ENCODE results near the gene CISTR.
A peak's percentile ranks its signal among the peaks of the same experiment; 100 is the strongest.

The CISTR gene

DNA sequence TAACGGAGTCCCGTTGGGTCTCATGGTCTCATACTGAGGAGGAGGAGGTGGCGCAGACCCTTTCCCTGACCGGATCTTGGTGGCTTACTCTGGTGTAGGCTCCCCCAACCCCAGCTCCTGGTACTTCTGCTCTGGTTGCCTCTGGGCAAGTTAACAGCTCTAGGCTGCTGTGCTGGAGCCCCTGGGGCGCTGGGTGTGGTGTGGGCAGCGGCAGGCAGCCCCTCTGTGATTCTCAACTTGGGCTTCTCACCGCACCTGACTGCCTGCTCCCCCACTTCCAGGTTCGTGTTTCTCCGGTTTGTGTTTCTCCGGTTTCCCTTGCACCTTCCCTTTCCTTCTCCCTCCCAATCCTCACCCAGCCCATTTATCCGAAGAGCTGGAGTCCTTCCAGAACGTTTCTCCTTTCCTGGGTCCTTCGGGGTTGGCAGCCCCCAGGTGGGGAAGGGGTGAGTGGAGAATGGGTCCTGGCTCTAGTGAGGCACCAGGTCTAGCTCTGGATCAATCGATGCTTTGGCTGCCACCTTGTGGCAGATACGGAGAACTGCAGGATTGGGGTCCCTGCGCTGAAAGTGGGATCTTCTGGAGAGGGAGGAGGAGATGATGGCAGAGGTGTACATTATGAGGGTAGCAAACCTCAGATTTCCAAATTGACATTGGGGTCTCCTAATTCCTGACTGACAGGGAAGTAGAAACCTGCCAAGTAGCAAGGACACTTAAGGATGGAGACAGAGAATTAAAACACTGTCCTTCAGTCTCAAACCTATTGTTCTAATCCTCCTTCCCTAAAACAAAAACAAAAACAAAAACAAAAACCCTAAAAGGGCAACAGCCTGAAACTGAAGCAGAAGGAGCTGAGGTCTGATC lies 8.3 kb downstream of the CISTR start:
- DNase-seq (ENCODE audit: low spot score), result peak; percentile 64

DNA sequence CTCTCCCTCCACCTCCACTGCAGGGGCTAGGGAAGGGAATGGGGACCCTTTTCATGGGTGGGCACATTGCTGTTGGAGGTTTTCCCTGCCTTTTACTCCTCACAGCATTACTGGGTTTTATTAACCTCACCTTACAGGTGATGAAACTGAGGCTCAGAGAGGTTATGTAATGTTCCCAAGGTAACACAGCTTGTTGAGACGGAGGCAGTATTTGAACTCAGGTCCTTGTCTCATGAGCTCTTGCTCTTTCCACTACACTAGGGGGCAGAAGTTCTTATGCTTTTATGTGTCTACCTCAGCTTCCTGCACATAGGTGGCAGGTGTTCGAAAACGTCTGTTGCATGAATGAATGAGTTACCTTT lies 11.7 kb downstream of the CISTR start:
- no peak for DNase-seq (ENCODE audit: low spot score)

DNA sequence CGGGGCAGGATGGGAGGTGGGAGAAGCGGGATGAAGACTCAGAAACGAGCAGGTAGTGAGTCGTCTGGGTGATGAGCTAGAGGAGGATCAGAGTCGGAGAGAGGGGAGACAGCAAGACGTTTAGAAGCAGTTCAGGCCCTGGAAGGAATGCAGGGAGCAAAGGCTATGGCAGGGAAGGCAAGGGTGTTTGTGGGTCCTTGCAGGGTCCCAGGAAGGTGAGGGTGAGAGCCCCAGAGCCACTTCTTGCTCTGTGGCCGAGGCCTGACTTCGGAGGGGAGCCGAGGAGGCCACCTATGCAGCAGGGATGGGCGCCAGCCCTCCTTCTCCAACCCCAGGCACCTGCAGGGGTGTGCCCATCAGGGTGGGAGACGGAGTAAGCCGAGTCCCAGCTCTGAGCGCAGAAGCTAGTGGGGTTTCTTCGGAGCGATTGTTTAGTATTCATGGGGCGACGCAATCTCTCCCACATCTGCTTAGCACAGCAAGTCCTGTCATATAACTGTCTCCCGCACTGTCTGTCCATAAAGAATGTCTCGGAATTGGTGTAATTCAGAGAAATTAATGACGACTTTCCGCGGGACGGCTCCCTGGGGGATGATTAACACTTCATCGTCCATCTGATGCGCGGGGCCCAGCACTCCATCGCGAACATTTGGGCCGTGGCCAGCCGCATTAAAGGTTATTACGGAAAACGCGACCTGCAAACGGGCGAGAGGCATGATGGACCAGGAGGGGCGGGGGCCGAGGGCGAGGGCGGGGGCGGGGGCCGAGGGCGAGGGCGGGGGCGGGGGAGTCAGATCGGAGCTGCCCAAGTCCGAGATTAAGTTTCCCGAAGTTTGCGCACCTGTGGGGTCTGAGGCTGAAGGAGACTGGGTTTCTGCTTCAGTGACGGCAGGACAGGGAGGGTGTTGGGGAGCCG lies 12.3 kb downstream of the CISTR start:
- no peak for DNase-seq (ENCODE audit: low spot score)

DNA sequence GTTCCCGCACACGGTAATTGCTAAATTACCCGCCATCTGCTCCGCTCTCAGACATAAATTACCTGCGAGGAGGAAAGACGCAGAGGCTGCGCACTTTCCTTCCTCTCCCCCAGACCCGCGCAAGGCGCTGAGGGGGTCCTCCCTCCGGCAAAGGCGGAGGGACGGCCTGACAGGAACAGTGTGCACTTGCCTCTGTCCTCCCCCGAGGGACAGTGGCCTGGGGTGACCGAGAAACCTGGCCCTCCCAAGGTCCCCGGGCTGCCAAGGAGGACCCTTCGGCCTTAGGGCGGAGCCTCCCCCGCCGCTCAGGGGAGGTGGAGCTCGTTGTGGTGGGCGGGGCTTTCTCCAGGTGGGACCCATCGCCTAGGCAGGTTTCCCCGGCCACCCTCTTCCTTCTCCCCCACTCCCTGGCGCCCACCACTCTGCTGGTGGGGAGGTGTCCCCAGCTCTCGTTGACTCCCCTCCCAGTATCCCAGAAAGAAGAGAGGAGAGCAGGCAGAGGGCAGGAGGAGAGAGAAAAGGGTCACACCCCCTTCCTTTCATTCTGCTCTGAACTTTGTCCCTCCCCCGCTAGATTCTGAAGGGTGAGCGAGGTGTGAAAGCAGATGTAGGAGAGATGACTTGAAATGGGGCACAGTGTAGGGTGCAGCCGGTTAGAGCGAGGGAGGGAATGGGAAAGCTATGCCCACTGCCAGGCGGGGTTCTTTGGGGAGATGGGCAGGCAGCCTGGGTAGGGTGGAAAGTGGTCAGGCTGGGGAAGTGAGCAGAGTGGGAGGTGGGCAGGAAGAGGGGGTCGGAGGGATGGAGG lies 13.2 kb downstream of the CISTR start:
- DNase-seq (ENCODE audit: low spot score), result no peak

DNA sequence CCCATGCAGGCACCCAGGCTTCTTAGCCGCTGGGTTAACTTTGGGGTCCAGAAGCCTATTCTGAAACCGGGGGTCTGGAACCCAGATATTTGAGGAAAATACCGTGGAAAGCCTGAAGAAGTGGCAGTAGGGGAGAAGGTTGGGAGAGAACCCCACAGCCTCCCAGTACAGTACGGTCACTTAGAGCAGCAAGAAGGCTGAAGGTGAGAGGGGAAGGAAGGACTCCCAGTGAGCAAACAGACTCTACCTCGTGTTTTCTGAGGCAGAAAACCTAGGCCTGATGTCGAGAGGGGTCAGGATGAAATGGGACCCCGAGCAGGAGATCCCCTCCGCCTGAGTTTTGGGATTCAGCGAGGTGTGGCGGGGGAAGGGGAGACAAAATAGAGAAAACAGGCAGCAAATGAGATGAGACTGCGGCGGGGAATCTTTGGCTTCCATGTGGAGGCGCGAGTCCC lies 13.8 kb downstream of the CISTR start:
- DNase-seq (ENCODE audit: low spot score), result no peak

DNA sequence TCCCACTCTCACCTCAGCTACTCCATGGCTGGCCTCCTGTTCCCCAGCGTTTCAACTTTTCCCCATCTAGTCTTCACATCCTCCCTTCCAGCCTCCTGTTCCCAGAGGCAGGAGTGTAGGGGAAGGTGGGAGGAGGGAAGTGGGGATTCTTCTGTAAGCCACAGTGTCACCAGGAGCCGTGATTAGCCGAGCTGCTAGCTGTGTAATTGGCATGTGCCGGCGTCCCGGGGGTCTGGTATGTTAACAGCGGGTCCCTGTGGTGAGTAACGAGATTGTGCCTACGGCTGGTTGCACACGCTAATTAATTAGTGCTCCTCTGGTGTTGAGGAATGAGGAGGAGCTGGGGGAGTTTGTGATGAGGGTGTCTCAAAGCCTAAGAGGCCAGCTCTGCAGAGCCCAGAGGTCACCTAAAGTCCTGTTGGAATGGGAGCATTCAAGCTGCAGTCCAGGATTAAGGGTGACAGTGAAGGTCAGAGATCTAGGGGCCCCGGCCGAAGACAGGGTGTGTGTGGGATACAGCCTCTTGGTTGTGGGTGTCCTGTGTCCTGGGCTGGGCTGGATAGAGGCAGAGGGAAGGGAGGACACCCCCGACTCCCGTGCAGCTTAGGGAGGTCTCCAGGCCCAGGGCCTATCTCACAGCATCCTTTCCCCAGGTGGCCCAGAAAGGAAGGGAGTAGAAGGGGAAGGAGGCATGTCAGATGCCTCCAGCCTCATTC lies 14.5 kb downstream of the CISTR start:
- no peak for DNase-seq (ENCODE audit: low spot score)

DNA sequence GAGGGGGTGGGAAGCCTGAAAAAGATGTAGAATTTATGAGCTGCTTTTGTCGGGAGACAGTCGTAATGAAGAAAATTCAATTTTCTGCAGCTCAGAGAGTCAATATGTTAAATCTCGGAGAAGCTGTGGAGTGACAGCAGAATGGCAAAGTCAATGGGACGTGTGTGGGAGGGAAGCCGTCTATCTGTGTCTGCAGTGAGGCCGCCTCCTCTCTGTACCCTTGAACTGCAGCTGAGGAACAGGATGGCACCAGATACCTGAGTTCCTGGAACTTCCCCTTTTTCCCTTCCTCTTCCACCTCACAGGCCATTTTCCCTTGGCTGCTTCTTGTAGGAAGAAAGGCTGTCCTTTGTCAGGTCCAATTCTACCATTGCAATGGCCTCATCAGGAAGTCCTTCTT lies 15.2 kb downstream of the CISTR start:
- DNase-seq (ENCODE audit: low spot score), result no peak

DNA sequence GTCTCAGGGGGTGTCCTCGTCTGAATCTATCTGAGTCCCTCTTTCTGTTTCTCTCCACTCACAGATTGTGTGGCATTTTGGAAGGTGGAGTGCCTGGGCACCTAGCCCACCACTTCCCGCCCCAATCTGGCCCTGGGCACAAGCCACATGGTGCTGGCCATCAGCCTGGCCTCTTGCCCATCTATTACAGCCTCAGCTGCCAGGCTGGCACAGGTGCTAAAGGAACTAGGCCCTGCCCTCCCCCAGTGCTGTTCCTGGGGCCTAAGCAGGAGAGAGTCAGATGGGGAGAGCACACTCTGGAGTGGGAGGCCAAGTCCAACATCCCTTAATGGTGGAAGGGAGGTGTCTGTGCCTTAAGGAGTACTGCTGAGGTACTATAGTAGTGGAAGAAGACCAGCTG lies 16.2 kb downstream of the CISTR start:
- DNase-seq (ENCODE audit: low spot score), result no peak

DNA sequence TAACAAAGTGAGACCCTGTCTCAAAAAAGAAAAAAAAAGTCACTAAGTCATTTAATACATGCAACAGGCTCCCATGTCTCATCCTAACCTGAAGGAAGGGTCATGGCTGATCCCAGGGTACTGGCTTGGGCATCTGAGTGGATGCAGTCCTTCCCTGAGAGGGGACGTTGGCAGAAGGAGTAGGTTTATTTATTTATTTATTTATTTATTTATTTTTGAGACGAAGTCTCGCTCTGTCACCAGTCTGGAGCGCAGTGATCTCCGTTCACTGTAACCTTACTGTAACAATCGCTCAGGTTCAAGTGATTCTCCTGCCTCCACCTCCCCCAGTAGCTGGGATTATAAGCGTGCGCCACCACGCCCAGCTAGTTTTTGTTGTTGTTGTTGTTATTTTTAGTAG lies 17.4 kb downstream of the CISTR start:
- DNase-seq (ENCODE audit: low spot score), result no peak

DNA sequence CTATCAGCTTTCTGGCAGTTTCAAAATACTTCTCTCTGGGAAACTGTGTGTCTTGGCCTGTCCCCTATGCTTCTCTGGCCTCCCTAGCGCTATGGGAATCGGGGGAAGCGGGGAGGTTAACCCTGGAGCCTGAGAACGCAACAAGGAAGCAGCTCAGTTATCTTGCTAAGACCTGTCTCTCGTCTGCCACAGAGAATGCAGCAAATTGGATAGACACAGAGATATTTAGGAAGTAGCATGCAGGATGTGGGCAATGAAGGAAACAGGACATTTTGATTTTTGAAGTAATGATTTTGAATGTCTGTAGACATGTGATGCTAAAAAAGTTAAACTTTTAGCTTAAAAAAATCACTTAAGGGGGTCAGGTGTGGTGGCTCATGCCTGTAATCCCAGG lies 18.0 kb downstream of the CISTR start:
- DNase-seq (ENCODE audit: low spot score), result no peak

DNA sequence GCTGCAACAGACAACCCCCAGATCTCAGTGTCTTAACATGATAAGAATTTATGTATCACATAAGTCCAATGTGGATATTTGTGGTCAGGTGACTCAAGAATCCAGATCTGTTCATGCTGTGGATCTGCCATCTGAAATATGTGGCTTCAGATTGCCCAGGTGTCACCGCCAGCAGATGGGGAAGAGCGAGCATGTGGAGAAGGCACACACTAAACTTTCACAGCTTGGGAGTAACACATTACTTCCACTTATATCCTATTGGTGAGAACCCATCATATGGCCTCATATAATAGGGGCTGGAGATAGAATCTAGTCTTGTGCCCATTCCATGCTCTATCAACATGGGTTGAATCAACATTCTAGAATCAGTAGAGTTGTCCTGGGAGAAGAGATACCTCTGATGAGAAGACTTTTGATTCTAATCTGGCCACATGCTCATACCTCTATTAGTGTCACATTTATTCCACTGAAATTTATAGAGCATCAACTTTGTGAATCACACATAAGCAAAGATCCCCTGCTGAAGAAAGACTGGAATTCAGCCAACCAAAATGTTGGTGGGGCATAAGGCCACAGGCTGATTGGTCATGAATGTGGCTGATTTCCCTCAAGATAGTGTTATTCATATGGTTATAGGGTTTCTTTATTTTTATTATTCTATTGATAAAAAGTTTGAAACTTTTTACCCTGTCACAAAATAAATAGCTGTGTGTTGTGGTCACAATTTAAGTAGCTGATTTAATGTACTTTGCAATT lies 18.6 kb downstream of the CISTR start:
- no peak for DNase-seq (ENCODE audit: low spot score)

DNA sequence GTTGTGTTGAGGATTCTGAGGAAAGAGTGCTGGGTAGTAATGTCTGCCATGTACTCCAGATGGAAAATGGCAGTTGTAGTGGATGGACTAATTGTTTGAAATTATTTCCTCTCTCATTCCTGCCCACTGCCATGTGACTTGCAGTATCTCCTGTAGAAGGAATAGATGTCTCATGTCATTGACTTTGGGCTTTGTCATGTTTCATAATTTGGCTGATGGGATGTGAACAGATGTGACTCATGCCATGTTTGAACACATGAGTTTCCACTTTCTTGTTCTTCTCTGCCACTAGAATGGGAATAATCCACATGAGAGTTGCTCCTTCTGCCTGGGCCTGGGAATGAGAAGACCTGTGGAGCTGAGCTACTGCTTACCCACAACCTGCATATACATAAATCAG lies 22.1 kb downstream of the CISTR start:
- no peak for DNase-seq (ENCODE audit: low spot score)

DNA sequence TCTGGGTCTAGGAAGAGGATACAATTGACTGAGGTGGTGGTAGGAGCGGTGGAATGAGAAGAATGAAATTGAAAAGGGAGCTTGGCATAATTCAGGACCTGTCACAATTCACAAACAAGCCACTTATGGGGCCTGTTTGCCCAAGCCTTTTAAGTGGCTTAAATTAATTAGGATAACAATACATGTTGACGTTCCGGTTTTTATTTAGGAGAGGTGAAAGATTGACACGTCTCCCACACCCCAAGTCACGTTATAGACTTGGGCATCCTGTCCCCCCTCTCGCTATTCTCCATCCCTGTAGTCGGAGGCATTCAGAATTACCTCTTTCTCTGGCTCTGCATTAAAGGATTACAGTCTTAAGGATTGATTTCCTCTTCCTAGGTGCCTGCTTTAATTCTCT lies 23.6 kb downstream of the CISTR start:
- DNase-seq (ENCODE audit: low spot score), result no peak

DNA sequence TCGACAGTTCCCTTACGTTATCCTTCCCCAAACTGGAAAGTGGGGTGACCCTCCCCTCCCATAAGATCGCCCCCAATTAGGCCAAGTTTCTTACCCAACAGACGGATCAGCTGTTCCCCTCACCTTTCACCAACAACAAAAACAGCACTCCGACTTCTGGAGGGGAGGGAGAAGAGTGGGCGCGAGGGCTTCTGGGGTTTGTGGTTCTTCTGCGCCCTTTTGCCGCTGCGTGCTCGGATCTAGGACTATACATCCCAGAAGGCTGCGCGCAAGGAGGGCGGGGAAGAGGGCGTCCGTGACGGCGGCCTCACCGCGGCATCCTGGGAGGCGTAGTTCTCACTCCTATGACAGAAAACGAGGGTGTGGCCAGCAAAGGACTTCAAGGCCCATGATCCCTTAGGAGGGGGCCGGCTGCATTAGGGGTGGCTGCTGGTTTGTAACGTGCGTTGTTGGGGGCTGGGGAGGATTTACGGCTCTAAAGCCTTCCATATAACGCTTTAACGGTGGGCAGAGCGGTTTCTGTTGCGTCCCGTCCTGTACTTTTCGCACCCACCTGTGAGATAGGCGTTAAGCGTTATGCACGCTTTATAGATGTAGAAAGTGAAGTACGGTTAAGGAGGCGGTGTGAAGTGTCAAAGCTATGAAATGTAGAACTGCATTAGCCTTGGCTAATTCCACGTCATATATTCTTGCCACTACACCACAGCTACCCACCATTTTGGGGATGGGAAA lies 24.3 kb downstream of the CISTR start, which contains the start of gene CALCOCO1:
Gene CALCOCO1, minus strand, starts transcription at position 143 of the 732 bp plus-strand sequence. CDS start 2,210 bp downstream, outside the sequence.
- DNase-seq (ENCODE audit: low spot score), result peak; percentile 99

DNA sequence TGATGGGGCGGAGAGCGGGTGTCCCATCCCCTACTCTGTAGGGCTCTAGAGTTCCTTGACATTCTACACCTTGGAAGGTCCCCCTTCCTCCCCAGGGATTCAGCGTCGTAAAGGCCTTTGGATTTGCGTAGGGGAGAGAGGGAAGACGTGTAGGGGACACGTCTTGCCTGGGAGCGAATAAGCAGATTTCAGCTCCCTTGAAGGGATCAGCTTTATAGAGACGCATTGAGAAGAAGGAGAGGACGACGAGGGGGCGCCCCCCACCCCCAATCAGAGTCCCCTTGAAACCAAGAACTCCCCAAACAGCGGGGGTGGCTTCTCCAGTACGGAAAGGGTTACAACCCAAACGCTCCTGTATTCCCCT lies 24.9 kb downstream of the CISTR start:
- no peak for DNase-seq (ENCODE audit: low spot score)

DNA sequence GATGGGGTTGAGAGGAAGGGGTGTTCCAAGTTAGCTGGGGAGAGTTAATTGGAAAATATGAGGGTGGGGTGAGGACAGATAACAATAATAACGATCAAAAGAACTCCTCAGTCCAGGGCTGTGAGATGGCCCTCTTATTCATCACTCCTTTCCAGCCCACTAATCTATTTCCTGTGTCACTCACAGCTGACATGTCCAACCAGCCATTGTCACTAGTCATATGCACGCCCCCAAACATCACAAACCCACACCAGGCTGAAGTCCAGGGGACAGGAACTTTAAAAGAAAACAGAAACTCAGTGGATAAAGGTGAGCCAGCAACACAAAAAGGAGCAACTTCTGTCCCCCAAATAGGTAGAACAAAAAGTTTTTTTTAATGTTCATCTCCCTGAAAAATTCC lies 25.4 kb downstream of the CISTR start:
- no peak for DNase-seq (ENCODE audit: low spot score)

DNA sequence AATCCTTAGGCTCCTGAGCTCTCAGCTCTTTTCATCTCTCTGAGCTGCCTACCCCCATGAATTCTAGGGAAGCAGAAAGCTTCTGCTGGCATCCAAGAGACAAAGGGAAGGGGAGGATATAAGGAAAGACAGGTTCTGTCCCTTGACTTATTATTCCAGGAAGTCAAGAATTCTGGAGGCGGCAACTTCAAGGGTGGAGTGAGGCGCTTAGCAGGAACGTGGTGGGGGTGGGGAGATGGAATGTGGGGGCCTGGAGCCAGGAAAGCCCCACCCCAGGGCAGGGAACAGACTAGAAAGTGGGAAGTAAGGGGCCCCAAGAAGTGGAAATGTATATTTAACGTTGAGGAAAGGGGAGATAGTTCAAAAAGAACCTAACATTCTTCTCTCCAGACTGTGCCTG lies 26.0 kb downstream of the CISTR start:
- DNase-seq (ENCODE audit: low spot score), result no peak

DNA sequence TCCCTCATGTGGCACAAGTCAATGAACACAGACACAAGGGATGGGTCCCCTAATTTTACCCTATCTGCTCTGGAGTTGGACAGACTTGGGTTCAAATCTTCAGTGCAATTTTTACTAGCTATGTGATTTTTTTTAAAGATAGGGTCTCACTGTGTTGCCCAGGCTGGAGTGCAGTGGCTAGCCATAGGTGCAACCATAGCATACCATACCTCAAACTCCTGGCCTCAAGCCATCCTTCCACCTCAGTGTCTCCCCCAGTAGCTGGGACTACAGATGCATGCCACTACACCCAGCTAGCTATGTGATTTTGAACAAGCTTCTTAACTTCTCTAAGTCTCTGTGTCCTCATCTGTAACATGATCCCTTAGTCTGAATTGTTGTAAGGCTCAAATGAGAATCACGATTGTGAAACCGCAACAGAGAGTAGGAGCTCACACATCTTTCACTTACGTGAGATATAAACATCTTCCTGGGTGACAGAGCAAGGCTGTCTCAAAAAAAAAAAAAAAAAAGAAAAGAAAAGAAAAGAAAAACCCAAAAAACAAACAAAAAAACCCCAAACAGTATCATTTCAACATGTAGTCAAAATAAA lies 29.2 kb downstream of the CISTR start:
- no peak for DNase-seq (ENCODE audit: low spot score)

DNA sequence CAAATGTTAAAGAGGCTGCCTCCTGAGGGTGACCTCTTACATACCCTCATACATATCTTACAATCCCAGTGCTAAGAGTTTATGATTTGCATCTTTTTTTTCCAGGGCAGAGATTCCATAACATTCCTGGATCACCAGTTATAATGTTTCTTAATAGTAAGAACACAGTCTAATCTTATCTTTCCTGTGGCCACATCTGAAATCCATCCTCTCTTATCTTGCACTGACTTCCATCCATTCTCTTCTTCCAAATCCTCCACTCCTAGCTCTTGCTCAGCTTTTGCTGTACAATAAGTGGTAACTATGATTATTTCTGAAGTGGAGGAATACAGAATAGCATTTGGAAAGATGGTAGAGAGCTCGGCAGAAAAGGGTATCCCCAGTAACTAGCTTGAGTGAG lies 30.8 kb downstream of the CISTR start:
- DNase-seq (ENCODE audit: low spot score), result no peak

DNA sequence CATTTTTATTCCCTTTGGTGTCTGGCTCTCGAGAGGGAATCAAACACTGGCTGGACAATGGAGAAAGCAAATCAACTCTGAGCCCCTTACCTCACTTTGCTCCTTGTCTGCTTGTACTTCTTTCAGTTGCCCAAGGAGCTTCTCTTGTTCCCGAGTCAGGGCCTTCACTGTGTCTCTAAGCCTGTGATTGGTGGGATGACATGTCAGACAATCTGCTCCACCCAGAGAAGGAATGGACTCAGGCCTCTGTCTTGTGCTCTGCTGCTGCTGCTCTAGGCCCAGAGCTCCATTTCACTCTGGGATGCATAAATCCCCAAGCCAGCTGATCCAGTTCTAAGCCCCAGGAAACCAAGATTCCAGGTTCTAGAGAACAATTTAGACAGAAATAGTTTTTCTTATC lies 32.1 kb downstream of the CISTR start:
- DNase-seq (ENCODE audit: low spot score), result no peak
